Sciatic nerve (tissue), 2 donors: ENCODE results near the gene NFIX. TPM values are rescaled to one million over a fixed set of nuclear protein-coding genes. Genes with fewer than 3 reads are reported as not detected.

Source experiments
- ATAC-seq: fragments of 200-7000 bp; cut with Tn5 transposase; one replicate; pipeline ENCODE4 v1.9.1; 2020; ENCODE audit warnings: mild to moderate bottlenecking, moderate library complexity
- DNase-seq: peaks from one replicate; pipeline ENCODE4 v3.0.0-alpha.2; 2020; ENCODE audit warnings: low spot score
- intact Hi-C: fragments of 100-400 bp; cut with DNase I; formaldehyde crosslinking; loops from one replicate; pipeline ENCODE4 v1.14.2; 2022
- total RNA-seq: library from RNA; stranded (reverse); fragmentation: NEBNext Ultra II Directional; extraction: Animal tissue kit (Norgen Biotek cat#: 25700); gene quantifications from one replicate; pipeline ENCODE4 v1.2.1, GENCODE V29; 2021
- donor health status: DM: no; HTN: no; CAD: no.
- donor health status: DM: no; HTN: no; CAD: no.

Gene NFIX
- total RNA-seq, 1 donor from 2014 or later: 131 TPM

GRCh38 chr19:13074378-13074777 lies 79.1 kb downstream of the NFIX start:
- intact Hi-C loops: no loop called here
- DNase-seq (no peak), ATAC-seq (no peak)

- intact Hi-C loops: no loop called here
- ATAC-seq (peak; percentile 25), DNase-seq (no peak)
These were observed 81.0 kb downstream of the NFIX start for GRCh38 chr19:13076320-13076719.

GRCh38 chr19:13076787-13077186 lies 81.5 kb downstream of the NFIX start:
- no peak for DNase-seq
- ATAC-seq: peak; percentile 16
- intact Hi-C loops: no loop called here

- intact Hi-C loops: no loop called here
- ATAC-seq (no peak), DNase-seq (no peak)
These were observed 82.0 kb downstream of the NFIX start for GRCh38 chr19:13077240-13077639.

- intact Hi-C loops: no loop called here
- DNase-seq (no peak), ATAC-seq (no peak)
These were observed 83.1 kb downstream of the NFIX start for GRCh38 chr19:13078381-13078780.

- no peak for ATAC-seq
- DNase-seq: no peak
- intact Hi-C loops: no loop called here
These were observed 83.7 kb downstream of the NFIX start for GRCh38 chr19:13078897-13079541.

- ATAC-seq (peak; percentile 69), DNase-seq (no peak)
- intact Hi-C loops: no loop called here
These were observed 84.3 kb downstream of the NFIX start for GRCh38 chr19:13079542-13079986.

- intact Hi-C loops: no loop called here
- DNase-seq: no peak
- peak; percentile 75 for ATAC-seq
These were observed 87.1 kb downstream of the NFIX start for GRCh38 chr19:13082192-13083007.

GRCh38 chr19:13083008-13083404 lies 87.7 kb downstream of the NFIX start:
- intact Hi-C loops: no loop called here
- ATAC-seq: no peak
- no peak for DNase-seq

GRCh38 chr19:13083627-13084026 lies 88.4 kb downstream of the NFIX start:
- ATAC-seq (no peak), DNase-seq (no peak)
- intact Hi-C loops: no loop called here

- ATAC-seq (no peak), DNase-seq (no peak)
- intact Hi-C loops: no loop called here
These were observed 90.4 kb downstream of the NFIX start for GRCh38 chr19:13085666-13086065.

GRCh38 chr19:13086341-13086740 lies 91.1 kb downstream of the NFIX start:
- no peak for DNase-seq
- no peak for ATAC-seq
- intact Hi-C loops: no loop called here

- no peak for DNase-seq
- intact Hi-C loops: no loop called here
- no peak for ATAC-seq
These were observed 92.0 kb downstream of the NFIX start for GRCh38 chr19:13087295-13087694.

- intact Hi-C loops: no loop called here
- ATAC-seq: no peak
- DNase-seq: no peak
These were observed 92.7 kb downstream of the NFIX start for GRCh38 chr19:13087795-13088537.

- DNase-seq (no peak), ATAC-seq (no peak)
- intact Hi-C loops: no loop called here
These were observed 94.0 kb downstream of the NFIX start for GRCh38 chr19:13089139-13089856.

- intact Hi-C loops: no loop called here
These were observed 94.7 kb downstream of the NFIX start for GRCh38 chr19:13089857-13090507.

GRCh38 chr19:13090511-13091231 lies 95.4 kb downstream of the NFIX start:
- intact Hi-C loops: no loop called here
- no peak for ATAC-seq
- no peak for DNase-seq

More at GRCh38 chr19:13089857-13090507, 94.7 kb downstream of the NFIX start:
- no peak for DNase-seq
- no peak for ATAC-seq
